Measurements from ENCODE around the gene TTC9.

DNA sequence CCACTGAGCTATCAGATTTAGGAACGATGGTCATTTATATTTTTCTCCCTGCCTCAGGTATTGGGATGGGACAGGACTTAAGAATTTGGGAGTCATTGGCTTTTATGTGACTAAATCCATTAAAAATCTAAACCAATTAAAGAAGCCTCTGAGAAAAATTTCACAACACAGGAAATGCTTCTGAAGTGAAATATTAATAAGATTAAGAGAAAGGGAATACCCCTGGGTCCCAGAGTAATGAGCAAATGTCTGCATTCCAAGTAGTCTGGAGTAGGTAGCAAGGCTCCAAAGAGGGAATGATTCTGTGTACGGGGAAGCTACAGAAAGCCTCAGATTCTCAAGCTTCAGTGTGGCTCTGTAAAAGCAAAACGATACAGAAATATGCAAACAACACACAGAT is 40.6 kb upstream of the TTC9 start:
- TF ChIP-seq, protein P1, sequence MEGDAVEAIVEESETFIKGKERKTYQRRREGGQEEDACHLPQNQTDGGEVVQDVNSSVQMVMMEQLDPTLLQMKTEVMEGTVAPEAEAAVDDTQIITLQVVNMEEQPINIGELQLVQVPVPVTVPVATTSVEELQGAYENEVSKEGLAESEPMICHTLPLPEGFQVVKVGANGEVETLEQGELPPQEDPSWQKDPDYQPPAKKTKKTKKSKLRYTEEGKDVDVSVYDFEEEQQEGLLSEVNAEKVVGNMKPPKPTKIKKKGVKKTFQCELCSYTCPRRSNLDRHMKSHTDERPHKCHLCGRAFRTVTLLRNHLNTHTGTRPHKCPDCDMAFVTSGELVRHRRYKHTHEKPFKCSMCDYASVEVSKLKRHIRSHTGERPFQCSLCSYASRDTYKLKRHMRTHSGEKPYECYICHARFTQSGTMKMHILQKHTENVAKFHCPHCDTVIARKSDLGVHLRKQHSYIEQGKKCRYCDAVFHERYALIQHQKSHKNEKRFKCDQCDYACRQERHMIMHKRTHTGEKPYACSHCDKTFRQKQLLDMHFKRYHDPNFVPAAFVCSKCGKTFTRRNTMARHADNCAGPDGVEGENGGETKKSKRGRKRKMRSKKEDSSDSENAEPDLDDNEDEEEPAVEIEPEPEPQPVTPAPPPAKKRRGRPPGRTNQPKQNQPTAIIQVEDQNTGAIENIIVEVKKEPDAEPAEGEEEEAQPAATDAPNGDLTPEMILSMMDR (conservative IDR thresholded peaks at IDR 0.05): no peak
- TF ChIP-seq EZH2 (IDR thresholded peaks at IDR 0.05; ENCODE audit: low read depth): no peak

Measured in PC-9 (cell line).